Right ventricle myocardium inferior (tissue), 1 donor: ENCODE data around the gene PTMA. TPM values are rescaled to one million over a fixed set of nuclear protein-coding genes. Genes with fewer than 3 reads are reported as not detected.

Experiments used
- ATAC-seq: fragments of 200-7000 bp; cut with Tn5 transposase; one replicate; pipeline ENCODE4 v1.9.1; 2020; ENCODE audit warnings: mild to moderate bottlenecking, moderate library complexity
- DNase-seq: peaks from one replicate; pipeline ENCODE4 v3.0.0; 2021; ENCODE audit errors: missing footprints
- intact Hi-C: fragments of 100-400 bp; cut with DNase I; formaldehyde crosslinking; loops from one replicate; pipeline ENCODE4 v1.11.0; 2022
- total RNA-seq: library from RNA; stranded (reverse); fragmentation: NEBNext Ultra II Directional; extraction: Animal tissue kit (Norgen Biotek cat#: 25700); gene quantifications from one replicate; pipeline ENCODE4 v1.2.1, GENCODE V29; 2021
- donor health status: DM: no; HTN: yes; CAD: no; lungs with severe emphysema.

PTMA gene
- total RNA-seq, 1 donor from 2014 or later = 264 TPM

DNA sequence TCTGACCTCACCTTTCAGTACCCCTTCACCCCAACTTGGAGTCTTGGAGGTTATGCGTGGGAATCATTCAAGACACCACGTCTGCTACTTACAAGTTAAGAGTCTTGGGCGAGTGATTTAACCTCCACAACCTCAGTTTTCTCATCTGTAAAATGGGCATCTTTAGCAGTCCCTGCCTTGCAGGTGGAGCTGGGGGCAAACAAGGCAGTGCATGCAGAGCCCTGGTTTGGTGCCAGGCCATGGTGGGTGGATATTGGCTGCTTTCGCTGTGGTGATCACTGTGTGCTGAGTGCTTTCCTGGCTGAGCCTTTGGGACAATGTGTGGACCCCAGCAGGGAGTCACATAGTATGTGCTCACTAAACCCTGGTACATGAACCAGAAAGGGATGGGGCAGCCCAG lies 20.4 kb upstream of the PTMA start:
- no peak for DNase-seq

DNA sequence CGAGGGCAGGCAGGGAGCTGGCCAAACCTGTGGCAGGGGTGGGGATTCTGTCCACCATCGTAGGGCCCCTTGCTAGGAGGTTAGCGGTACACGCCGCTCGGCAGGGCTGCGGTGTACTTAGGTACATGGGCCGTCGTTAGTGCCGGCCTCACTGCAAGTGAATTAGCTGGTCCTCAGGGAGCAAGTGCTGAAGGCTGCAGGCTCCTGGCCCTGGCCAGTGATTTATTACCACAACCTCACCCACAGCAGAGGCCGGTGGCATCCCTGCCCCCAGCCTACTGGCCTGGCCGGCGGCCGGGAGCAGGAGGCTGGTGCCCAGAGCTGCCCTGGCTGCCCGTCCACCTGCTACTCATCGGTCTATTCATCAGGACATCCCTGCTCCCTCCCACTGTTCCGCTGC lies 19.6 kb upstream of the PTMA start:
- intact Hi-C loops = no loop called here
- DNase-seq = no peak
- no peak for ATAC-seq

More for the DNA sequence above, 20.4 kb upstream of the PTMA start:
- no peak for ATAC-seq
- intact Hi-C loops = no loop called here

DNA sequence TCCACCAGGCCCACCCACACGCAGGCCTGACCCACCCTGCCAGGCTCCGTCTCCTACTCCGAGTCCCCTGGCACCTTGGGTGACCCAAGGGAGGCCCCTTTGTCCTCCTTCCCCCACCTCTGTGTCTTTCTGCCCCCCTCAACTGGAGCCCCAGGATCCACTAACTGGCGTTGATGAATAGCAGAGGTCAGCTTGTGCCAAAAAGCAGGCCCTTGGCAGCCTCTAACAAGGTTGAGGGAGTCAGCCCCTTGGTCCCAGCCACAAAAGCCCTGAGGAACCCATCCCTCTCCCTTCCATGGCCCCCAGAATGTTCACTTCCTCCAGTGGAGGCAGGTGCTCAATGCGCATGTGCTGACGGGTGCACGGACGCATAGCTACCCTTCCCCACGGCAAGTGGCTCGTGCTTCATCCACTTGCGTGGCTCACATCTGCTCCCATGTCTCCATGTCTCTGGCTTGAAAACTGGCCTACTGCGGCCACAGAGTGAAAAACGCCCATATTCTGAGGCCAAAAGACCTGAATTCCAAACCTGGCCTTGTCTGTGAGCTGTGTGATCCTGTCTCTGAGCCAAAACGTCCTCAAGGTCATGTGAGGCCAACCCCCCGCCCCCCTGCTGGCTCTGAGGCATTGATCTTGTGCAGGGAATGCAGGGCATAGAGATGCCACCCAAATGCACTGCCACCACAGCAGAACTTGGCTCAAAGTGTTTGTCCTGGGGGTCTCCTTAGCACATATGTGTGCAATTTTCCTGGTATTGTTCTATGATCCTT lies 19.0 kb upstream of the PTMA start:
- intact Hi-C loops = no loop called here
- no peak for DNase-seq
- ATAC-seq = no peak

DNA sequence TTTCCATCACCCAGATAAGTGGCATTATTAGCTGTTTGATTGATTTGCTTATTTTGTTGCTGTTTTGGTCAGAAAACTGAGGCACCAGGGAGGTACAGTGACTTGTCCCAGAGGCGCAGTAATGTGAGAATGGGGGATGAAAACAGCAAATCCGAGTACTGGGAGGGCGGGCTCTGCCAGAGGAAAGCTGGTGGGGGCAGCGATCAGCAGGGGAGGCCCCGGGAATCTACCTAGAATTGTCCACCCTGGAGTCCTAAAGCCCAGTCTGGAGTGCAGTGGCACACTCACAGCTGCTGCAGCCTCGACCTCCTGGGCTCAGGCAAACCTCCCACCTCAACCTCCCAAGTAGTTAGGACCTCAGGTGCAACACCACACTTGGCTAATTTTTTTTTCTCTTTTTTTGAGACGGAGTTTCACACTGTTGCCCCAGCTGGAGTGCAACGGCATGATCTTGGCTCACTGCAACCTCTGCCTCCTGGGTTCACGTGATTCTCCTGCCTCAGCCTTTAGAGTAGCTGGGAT lies 17.0 kb upstream of the PTMA start:
- intact Hi-C loops = no loop called here
- ATAC-seq = no peak
- no peak for DNase-seq

DNA sequence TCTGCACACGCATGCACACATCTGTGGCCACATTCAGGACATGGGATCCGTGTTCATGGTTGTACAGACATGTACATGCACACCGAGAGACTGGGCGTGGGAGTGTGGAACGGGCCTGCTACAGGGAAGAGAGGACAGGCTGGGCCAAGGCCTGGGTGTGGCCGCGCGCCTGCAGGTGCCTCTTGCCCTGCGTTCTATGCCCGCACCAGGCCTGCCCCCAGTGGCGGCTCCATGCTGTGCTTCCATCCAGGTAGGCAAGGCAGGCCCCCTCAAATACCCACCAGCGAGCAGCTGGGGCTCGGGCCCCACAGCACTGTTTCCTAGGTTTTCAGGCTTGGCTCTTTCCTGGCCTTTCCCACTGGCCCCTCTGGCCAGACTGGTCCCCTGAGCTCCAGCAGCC lies 15.5 kb upstream of the PTMA start:
- DNase-seq (no peak), ATAC-seq (no peak)
- intact Hi-C loops = no loop called here

DNA sequence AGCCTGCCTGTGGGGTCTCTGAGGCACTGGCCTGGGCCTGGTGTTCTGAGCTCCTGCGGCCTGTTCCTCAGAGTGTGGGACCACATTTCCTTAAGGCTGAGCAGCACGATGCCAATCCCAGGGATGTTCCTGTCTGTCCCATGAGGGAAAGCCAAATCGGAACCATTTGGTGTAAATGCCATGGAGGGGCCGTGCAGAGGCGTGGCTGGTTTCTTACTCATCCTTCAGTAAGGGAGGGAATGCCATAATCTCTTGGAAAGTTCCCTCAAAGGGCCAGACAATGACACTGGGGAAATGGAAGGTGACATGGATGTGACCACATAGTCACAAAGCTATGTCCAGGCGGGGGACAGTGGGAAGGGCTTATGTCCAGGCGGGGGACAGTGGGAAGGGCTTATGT lies 14.4 kb upstream of the PTMA start:
- ATAC-seq = no peak
- intact Hi-C loops = no loop called here
- no peak for DNase-seq

DNA sequence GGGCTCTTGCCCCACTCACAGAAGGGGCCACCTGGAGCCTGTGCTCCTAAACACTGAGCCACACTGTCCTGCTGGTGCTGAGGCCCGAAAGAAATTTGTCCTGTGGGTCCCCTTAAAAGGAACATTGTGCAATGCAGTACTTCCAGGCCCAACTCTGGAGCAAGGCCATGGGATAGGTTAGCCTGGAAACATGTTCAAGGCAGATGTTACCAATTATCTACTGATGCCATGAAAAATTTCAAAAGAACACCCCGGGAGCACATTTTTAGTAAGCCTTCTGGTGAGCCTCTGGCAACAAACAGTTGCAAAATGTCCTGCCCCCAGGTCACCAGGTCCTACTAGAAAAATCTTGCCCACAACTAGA lies 12.3 kb upstream of the PTMA start:
- peak; percentile 62 for ATAC-seq
- intact Hi-C loops = no loop called here
- no peak for DNase-seq

DNA sequence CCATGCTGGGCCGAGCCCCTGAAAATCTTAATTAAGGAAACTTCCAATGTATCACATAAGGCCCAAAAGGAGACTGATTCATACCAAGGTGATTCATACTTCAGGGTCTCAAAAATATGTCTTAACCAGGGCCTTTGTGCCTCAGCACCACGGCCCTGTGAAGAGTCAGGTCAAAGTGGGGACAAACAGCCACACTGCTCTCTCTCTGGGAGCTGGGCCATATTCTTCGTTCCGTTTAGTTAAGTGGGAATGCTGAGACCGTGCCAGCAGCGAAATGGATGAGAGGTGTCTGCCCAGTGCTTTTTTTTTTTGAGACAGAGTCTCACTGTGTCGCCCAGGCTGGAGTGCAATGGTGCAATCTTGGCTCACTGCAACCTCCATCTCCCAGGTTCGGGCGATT lies 9.3 kb upstream of the PTMA start:
- no peak for DNase-seq

DNA sequence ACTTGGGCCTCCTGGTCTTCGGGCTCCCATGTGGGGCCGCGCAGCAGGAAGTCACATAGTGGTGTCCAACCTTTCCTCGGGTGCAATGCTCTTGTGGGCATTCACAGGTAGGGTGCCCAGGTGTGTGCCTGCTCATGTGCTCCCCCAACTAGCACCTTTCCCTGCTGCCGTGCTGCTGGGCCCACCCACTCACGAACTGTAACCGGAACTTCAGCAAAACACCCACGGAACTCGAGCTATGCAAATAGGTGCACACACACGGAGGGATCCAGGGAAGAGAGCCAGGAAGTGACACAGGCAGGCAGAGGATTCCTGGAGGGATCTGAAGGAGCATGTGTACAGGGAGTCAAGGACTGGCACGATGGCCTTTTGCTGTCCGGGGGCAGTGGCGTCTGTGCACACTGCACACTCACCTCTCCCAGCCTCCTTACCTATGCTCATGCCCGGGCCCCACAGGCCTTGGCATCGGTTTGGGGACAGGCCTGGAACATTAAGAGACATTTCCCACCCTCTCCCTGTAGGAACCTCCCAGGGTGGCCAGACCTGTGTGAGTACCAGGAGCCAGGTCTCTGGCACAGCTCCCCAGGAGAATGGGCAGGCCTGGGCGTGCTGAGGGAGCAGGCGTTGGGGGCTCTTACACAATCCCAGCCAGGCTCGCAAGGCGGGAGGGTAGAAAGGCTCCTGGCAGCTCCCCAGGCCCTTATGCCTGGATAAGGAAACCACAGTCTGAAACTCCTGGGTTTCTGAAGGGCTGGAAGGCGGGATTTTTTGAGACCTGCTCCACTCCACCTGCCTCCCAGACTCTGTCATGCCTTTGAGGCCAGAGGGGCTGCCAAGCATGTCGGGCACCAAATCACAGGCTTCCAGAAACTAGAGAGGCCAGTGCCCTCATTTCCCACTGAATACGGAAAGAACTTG lies 6.6 kb upstream of the PTMA start:
- DNase-seq = peak; percentile 72
- ATAC-seq = no peak
- intact Hi-C loops = loop anchor here (10.0 kb wide), 1 partner anchor 237 kb away; the partner anchor contains the start of gene NCL

More for the DNA sequence above, 9.3 kb upstream of the PTMA start:
- intact Hi-C loops = no loop called here
- peak; percentile 78 for ATAC-seq

DNA sequence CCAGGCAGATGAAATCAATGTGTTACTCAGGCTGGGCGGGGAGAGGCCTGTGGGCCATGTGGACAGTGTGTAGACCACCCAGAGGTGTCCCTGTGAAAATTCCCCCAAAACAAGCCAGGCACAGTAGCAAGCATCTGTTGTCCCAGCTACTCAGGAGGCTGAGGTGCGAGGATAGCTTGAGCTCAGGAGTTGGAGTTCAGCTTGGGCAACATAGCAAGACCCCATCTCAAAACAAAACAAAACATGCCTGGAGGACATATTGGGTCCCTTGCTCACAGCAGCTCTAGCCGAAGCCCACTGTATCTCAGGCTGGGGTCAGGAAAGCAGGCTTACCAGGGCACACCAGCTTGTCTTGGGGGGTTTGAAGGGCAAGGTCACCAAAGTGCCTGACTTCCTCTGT lies 4.3 kb upstream of the PTMA start:
- no peak for DNase-seq
- intact Hi-C loops = loop anchor here (10.0 kb wide), 1 partner anchor 239 kb away; the partner anchor contains the start of gene NCL
- ATAC-seq = no peak

DNA sequence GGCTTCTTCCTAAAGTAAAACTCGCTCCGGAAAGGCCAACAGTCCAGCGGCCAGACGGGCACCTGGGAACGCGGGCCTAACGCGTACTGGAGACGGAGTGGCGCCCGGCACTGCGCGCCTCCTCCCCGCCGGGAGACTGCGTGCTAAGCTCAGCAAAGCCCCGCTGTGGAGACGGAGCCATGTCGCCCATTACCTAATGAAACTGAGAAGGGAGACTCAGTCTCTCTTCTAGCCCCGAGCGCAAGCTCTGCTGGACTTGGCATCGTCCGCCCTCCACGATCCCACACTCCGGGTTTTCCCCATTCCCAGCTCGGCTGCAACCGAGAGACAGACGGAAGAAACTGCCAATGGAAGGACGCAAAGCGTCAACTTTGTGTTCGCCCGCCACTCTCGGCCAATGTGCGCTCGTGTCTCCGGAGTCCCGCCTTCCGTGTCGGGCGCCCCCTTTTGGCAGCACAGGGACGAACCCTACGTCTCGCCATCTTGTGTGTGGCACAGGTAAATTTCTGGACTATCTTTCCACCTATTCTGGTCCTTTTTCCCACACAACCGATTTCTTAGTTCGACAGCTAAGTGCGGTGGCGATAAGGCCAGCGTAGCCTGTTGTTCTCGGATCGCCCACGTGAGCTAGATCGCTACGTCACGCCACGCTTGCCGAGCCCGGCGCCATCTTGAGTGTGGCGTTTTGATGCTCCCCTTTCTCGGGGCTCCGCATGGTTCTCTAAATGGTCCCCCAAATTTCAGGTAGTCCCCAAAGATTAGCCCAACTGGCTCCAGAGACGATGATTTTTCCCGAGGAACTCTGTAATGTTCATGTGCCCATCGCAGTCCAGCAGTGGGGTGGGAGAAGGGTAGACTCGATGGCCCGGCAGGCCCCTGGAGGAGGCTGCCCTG lies 1.3 kb upstream of the PTMA start:
- intact Hi-C loops = loop anchor here (1.0 to 10.0 kb wide), 2 partner anchors 45 to 242 kb away; partner anchors contain the start of gene NCL

DNA sequence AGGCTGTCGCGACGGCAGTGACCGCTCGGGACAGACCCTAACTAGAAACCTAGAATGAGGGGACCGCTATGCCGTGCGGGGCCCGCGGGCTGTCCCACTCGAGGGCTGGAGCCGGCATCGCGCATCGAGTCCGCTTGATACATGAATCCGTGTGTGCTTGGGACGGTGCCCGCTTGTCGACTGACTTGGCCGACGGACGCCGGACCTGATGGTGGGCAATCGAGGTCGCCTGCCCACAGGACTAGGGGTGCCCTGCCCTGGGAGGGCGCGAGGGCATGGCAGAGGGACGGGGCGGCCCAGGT lies 749 bp upstream of the PTMA start:
- DNase-seq (peak; percentile 87), ATAC-seq (no peak)
- intact Hi-C loops = loop anchor here (1.0 to 10.0 kb wide), 2 partner anchors 45 to 243 kb away; partner anchors contain the start of gene NCL

More for the DNA sequence above, 1.3 kb upstream of the PTMA start:
- peak; percentile 68 for ATAC-seq
- peak; percentile 98 for DNase-seq

DNA sequence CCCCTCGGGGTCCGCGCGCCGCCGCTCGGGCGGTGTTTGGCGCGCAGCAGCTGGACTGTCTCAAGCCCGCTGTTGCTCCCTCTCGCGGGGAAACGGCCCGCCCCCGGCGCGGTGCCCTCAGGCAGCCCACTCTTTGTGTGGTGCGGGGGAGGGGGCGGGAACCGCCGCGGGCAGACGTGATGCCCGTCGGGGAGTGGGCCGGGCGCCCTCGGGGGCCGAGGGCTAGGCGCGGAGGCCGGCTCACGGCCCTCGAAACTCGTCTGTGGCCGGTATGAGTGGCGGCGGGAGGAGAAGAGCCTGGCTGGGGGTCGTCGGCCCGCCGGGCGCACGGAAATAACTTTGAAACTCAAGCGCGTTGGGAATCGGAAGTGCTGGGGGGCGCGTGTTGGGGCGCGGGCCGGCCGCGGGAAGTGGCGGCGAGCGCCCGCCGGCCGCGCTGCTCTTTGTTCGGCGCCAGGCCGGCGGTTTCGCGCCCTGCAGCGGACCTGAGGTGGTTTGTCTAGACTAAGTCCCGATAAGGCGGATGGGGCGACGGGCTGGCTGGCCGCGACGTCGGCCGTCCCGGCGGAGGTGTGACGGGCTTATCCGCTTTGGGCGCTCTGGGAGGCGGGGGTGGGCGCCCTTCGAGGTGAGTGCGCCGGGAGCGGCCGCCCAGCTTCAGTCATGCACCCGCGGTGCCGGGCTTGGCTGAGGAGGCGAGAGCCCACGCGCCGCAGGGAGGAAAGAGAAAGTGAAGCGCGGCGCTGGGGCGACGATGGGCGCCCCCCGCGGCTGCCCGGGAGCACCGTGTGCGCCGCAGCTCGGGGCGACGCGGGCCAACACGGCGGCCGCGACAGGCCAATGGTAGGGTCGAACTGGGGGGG lies 679 bp downstream of the PTMA start:
- ATAC-seq (no peak), DNase-seq (peak; percentile 85)
- intact Hi-C loops = loop anchor here (10.0 kb wide), 1 partner anchor 244 kb away; the partner anchor contains the start of gene NCL

DNA sequence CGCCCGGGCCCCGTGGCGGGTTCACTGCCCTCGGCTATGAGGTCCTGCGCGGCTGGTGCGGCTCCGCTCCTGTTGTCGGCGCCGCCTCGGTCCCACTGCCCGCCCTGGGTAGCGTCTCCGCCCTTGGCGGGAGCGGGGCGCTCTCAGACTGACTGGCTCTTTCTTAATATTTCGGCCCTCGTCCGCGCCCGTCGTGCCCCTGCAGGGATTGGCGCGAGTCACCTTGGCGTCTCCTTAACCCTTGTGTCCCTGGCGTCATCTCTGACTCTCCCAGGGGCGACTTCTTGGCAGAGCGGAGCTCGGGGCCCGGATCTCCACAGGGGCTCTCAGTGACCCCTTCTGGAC lies 1.3 kb downstream of the PTMA start:
- peak; percentile 81 for DNase-seq
- no peak for ATAC-seq
- intact Hi-C loops = loop anchor here (10.0 kb wide), 1 partner anchor 245 kb away; the partner anchor contains the start of gene NCL

DNA sequence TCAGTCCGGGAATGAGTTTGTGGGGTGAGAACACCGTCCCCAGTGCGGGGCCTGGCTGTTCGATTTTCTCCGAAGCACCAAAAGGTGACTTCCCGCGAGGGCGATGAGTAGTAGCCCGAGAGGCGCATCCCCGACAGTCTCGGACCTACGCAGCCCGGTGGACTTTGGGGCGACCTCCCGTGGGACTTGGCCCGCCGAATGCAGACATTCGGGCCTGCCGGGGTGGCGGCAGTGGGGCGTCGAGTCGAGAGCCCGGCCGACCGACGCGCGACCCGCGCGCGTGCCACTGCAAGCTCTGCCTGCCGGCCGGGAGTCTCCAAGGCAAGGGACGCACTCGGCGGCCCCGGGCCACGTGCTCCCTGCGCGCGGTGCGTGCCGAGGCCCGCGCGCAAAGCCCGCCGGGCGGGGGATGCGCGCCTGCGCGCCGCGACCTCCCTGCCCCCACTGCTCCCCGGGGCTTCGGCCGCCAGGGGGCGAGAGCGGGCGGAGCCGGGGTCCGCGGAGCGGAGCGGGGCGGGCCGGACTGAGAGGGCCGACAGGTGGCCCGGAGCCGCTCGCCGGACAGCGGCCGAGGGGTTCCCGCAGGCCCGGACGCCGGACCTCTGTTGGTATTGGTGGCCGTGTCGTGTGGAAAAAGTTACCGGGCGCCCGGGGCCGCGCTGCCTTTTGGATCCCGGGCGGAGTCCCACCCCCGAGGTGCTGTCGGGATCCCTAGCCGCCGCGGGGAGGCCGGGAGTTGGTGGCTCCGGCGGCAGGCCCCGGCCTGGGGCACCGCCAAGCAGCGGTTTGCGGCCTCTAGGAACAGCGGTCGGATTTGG lies 1.9 kb downstream of the PTMA start:
- DNase-seq = peak; percentile 91
- intact Hi-C loops = loop anchor here (1.0 to 10.0 kb wide), 4 partner anchors 29 to 245 kb away; partner anchors contain the start of genes NCL and PDE6D
- ATAC-seq = peak; percentile 41

DNA sequence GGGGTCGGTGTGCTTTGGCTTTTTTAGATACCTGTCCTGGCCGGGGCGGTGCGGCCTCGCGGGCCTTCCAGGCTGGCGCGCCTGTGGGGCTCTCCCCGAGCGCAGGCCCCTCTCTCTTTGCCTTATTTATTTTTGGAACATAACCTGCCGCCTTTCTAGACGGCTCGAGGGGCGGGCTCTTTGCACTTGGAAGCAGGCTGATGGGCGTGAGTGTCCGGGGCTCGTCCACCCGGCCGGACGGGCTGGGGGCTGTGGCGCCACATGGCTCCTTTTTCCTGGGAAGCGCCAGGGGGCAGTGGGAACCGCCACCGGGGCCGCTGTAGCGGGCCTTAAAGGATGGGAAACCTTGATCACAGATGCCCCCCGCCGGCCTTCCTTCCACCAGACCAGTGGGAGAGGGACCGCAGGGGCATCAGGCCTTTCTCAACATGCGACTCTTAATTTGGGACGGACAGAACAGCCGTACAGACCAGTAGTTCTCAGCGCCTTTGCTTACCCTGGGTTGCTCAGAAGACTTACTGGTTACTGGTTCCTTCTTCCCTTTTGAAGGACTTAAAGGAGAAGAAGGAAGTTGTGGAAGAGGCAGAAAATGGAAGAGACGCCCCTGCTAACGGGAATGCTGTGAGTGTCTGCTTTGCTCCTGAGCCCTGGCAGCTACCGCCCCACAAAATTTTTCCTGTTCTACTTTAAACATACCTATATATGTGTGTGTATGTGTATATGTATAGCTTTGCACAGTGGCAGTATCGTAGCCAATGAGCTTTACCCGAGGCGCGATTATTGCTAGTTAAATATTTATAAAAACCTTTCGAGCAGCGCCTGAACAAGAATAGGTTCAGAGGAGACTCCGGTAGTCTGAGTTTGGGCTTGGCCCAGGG lies 2.7 kb downstream of the PTMA start:
- intact Hi-C loops = loop anchor here (1.0 to 5.0 kb wide), 3 partner anchors 30 to 99 kb away; partner anchors contain the start of gene PDE6D
- peak; percentile 75 for DNase-seq

More for the DNA sequence above, 2.7 kb downstream of the PTMA start:
- ATAC-seq = no peak
